NCI-H748 treated with DMSO at 0.1 percent for 48 hours (cell line): ENCODE data around the gene RGS16.

ENCODE experiments used
- DNase-seq: peaks from one replicate; lab custom pipeline; 2025; lab: John Stamatoyannopoulos, UW

RGS16 gene

DNA sequence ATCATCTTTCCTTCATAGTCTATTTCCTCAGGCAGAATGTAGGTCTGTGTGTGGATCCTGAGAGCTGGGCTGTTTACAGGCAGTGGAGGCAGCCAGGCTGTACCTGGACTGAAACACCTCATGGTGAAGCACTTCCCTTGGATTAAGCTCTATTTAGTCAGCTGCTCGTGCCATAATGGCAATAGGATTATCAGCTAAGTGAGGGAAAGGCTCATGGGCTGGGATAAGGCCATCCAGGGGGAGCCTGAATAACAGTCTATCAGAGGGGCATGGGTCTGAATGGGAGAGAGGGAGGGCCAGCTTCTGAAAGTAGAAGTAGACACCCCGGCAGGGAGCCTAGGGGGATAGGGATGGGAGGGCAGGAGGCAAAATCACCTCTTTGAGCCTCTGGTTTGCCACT lies 23.5 kb downstream of the RGS16 start:
- DNase-seq = no peak

DNA sequence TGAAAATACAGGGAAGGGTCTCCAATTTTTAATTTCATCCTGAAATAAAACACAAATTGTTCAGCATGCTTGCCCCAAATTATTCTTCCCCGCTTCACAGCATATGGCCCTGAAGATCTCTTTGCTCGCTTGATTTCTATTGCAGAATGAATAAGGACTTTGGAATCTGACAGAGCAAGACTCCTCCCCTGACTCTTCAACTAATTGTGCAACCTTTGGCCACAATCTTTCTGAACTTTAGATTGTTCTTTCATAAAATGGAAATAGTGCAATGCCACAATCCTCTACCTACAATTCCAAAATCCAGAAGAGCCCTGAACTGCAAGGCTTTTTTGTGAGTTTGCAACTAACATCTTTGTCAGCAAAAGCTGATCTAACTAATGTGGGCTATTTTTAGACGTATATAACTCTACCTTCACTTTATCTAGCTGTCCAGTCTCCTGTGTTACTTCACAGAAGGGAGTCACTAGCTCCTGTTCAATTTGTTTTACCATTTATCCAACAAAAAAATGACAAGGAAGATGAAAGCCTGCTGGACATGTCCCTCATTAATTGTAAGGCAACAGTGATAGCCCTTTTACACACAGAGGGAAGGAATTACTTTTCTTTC lies 28.5 kb downstream of the RGS16 start:
- no peak for DNase-seq

GRCh38 chr1:182574156-182574555 lies 30.0 kb downstream of the RGS16 start:
- no peak for DNase-seq

DNA sequence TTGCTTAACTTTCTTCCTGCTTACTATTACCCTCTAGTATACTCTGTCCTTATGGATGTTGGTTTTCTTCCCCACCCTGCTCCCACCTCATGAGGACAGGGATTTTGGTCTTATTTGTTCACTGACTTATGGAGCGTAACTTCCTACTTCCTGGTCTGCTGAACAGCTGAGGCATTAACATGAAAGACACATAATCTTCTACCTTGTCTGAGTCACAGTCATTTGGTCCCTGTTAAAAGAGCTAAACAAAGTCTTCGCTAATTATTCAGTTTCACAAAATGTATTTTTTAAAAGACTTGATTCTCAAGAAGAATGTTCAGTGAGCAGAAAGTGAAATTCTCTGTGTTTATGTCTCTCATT lies 33.6 kb downstream of the RGS16 start:
- DNase-seq = no peak

DNA sequence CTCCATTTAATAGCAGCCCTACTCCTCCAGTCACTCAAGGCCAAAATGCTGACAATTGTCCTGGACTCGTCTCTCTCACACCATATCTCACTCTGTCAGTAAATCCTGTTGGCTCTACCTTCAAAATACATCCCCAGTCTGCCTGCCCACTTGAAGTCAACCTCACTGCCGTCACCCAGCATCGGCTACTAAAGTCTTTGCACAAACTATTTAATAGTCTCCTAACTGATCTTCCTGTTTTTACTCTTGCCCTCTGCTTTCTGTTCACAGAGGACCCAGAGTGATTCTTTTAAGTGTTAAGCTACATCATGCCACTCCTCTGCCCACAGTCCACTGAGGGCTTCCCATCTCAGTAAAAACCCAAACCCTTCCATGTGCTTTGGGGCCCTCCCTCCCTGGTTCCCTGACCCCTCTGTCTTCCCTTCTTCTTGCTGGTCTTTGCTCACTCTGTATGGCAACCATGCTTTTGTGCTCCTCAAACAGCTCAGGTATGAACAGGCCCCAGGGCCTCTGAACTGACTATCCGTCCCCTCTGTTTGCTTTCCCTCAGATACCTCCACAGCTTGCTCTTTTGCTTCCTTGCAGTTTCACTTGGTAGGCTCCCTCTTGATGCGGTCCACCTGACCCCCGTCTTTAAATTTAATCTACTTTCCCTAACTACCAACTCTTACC lies 34.1 kb downstream of the RGS16 start:
- no peak for DNase-seq

GRCh38 chr1:182568647-182569284 lies 35.4 kb downstream of the RGS16 start:
- no peak for DNase-seq

- DNase-seq = no peak
Measured at GRCh38 chr1:182567629-182568028, 36.6 kb downstream of the RGS16 start.

DNA sequence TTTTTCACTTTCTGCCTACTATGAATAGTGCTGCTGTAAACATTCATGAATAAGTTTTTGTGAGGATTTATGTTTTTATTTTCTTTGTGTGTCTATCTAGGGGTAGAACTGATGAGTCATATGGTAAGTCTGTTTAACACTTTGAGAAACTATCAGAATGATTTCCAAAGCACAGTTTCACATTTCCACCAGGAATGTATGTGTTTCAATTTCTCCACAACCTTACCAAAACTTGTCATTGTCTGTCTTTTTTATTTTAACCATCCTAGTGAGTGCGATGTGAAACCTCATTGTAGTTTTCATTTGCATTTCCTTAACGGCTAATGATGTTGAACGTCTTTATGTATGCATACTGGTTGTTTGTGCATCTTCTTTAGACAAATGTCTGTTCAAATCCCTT lies 38.7 kb downstream of the RGS16 start:
- DNase-seq = no peak

DNA sequence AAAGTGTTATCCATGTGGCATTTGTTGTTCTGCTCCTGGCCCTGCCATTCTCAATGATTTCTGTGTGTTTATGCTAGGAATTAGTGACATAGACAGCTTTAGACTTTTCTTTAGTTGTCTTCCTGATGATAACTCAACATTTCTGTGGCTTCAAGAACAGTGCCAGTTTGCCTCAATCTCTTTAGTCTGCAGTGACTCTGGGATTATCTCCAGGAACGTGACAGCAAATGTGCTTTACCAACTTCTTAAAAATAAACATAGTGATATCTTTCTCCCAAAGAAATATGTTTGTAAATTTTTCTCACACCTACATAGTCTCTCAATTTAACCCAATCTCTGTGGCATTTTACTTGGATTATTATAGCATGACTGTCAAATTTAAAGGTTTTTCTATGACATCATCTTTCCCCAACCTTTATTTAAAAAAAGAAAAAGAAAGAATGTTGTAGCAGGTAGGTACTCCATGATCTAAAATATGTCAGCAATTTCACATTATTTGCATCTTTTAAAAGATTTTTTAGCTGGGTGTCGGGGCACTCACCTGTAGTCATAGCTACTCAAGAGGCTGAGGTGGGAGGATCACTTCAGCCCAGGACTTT lies 39.7 kb downstream of the RGS16 start:
- DNase-seq = no peak

- DNase-seq = no peak
Measured at GRCh38 chr1:182563095-182563494, 41.1 kb downstream of the RGS16 start.

GRCh38 chr1:182561456-182561855 lies 42.7 kb downstream of the RGS16 start:
- DNase-seq = no peak

- no peak for DNase-seq
Measured at GRCh38 chr1:182560392-182560984, 43.7 kb downstream of the RGS16 start.

DNA sequence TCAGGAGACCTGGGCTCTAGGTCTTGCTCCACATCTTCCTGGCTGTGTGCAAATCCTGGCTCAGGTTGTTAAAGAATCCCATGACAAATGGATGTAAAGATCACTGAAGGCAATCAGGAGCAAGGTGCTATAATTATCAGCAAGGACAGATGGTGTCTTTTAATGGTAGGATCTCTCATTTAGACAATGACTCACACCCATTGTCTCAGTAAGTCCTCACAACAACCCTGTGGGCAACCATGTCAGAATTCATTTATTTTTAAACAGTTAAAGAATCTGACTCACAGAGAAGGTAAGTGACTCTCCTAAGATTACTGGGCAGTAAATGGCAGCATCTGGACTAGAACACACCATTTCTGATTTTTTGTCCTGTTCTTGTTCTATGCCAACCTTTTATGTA lies 47.9 kb downstream of the RGS16 start:
- no peak for DNase-seq

DNA sequence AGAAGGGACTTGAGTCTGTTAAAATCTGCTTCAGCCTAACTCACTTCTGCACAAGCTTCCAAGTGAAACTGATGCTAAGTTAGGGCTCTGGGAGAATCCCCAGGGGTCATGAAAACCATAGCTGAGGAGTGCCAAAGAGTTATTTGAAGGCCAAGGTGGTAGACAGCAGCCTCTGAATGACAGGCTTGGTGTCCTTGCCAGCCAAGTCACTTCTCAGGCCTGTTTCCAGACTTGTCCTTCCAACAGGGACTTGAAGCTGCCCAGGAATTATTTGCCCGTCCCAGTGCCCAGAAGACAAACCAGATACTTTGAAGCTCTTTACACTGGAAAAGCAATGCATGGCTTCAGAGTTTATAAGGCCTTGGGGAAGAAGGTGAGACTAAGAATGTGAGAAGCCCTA lies 48.7 kb downstream of the RGS16 start:
- no peak for DNase-seq

- DNase-seq = no peak
Measured at GRCh38 chr1:182552527-182552926, 51.7 kb downstream of the RGS16 start.

- no peak for DNase-seq
Measured at GRCh38 chr1:182549811-182550210, 54.4 kb downstream of the RGS16 start.

DNA sequence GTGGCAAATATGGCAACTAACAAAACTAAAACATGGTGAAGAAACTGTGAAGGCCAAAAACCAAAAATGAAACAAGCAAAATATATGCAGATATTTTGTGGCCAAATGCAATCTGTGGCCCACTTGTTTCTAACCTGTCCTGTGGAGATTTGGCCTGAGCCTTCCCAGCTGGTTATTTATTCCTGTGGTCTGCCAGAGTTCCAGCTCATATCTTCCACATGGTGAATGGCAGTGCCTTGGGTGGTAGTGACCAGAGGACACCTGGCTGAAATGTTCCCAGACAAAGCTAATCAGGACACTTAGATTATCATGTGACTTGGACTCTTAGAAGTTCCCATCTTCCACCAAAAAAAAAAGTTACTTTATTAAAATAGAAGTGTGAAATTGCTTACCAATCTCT lies 54.8 kb downstream of the RGS16 start:
- no peak for DNase-seq
